K562 (cell line): ENCODE measurements around the gene NAA80. TPM values are rescaled to one million over a fixed set of nuclear protein-coding genes. Genes with fewer than 3 reads are reported as not detected.

ENCODE experiments used
- BACH1 ChIP-seq: fragments of 200-800 bp; sonication (Bioruptor generic); IDR thresholded peaks from 2 replicates; pipeline ENCODE4 v1.6.1; 2016; ENCODE audit warnings: missing genetic modification characterization, missing compliant biosample characterization
- NR2C2 ChIP-seq, 2 experiments: fragments of 200-800 bp in 1 of 2; sonication (Bioruptor generic) in 1 of 2; sonication (generic) in 1 of 2; formaldehyde crosslinking in 1 of 2; IDR thresholded peaks; 2 replicates each; pipeline versions ENCODE4 v1.6.1 to v1.8.0; 2016 to 2022; ENCODE audit warnings: mild to moderate bottlenecking in 1 of 2, missing compliant biosample characterization in 1 of 2, missing genetic modification characterization in 1 of 2, missing genetic modification reagents in 1 of 2
- NR3C1 ChIP-seq: sonication (generic); formaldehyde crosslinking; IDR thresholded peaks from 2 replicates; pipeline ENCODE4 v1.8.1; 2022; ENCODE audit warnings: missing genetic modification reagents
- SMARCC2 ChIP-seq: fragments of 450-650 bp; IDR thresholded peaks from 2 replicates; pipeline ENCODE4 v1.6.1; 2017; ENCODE audit warnings: antibody characterized with exemption, moderate library complexity, mild to moderate bottlenecking, low read depth
- STAT5B ChIP-seq: fragments of 250-450 bp; sonication (Bioruptor Pico); IDR thresholded peaks from 2 replicates; pipeline ENCODE4 v1.8.0; 2021; ENCODE audit warnings: mild to moderate bottlenecking, inconsistent platforms
- ZNF407 ChIP-seq: fragments of 450-650 bp; IDR thresholded peaks from 2 replicates; pipeline ENCODE4 v1.6.1; 2016; ENCODE audit warnings: low read depth
- ZNF444 ChIP-seq: fragments of 250-450 bp; sonication (Bioruptor Pico); IDR thresholded peaks from 2 replicates; pipeline ENCODE4 v1.4.0; 2020; ENCODE audit warnings: mild to moderate bottlenecking, moderate library complexity
- ZNF512 ChIP-seq: IDR thresholded peaks from 2 replicates; pipeline ENCODE4 v1.6.1; 2016; ENCODE audit warnings: missing genetic modification characterization, missing compliant biosample characterization
- ZNF57 ChIP-seq: fragments of 450-650 bp; formaldehyde crosslinking; IDR thresholded peaks from 2 replicates; pipeline ENCODE4 v1.4.0; 2020; ENCODE audit warnings: mild to moderate bottlenecking, moderate library complexity
- ZSCAN29 ChIP-seq: fragments of 450-650 bp; IDR thresholded peaks from 2 replicates; pipeline ENCODE4 v1.6.1; 2017
- polyA plus RNA-seq, 8 experiments: library from polyadenylated mRNA; depleted of rRNA in 4 of 8; stranded (reverse) in 5 of 8; unstranded in 3 of 8; fragments of >200 nt; fragmentation: Nextera tagmentation in 2 of 8; fragmentation: Illumina TruSeq in 1 of 8; extraction: Ambion mirVana in 2 of 8; extraction: Trizol in 1 of 8; gene quantifications; 2 replicates each; pipeline versions ENCODE4 v1.2.1 to v1.2.3, GENCODE V29; 2011 to 2014; ENCODE audit warnings: inconsistent platforms in 1 of 8, missing spikeins in 1 of 8
- total RNA-seq, 7 experiments: library from RNA; depleted of rRNA in 6 of 7; stranded (reverse); fragments of >200 nt in 6 of 7; fragmentation: Illumina TruSeq in 2 of 7; extraction: Trizol in 2 of 7; gene quantifications; 2 replicates each; pipeline versions ENCODE4 v1.2.1 to v1.2.3, GENCODE V29; 2011 to 2021; ENCODE audit warnings: low replicate concordance in 1 of 7
- TF ChIP-seq, protein P1 (sequence below): fragments of 450-650 bp; conservative IDR thresholded peaks from 2 replicates; pipeline ENCODE4 v1.6.1; 2016; ENCODE audit warnings: missing genetic modification characterization, low read depth, mild to moderate bottlenecking, missing compliant biosample characterization, moderate library complexity
- TF ChIP-seq, protein P2 (sequence below): sonication (generic); formaldehyde crosslinking; IDR thresholded peaks from 2 replicates; pipeline ENCODE4 v1.8.0; 2022; ENCODE audit warnings: missing genetic modification reagents, mild to moderate bottlenecking, borderline replicate concordance
- TF ChIP-seq, protein P3 (sequence below), 2 experiments: fragments of 200-800 bp in 1 of 2; sonication (Bioruptor generic) in 1 of 2; sonication (generic) in 1 of 2; formaldehyde crosslinking in 1 of 2; IDR thresholded peaks in 1 of 2; conservative IDR thresholded peaks in 1 of 2; 2 replicates each; pipeline versions ENCODE4 v1.5.0 to v1.6.1; 2016 to 2020; ENCODE audit warnings: missing compliant biosample characterization in 1 of 2, missing genetic modification characterization in 1 of 2, missing genetic modification reagents in 1 of 2

The NAA80 gene
- total and polyA plus RNA-seq, 9 of the 15 experiments (the other 6 are each of a cell fraction or from before 2014, with no cell fraction given) = 0.82 to 24.0 (median 8.6) TPM

- no peak for TF ChIP-seq BACH1 (tag)
- TF ChIP-seq SMARCC2 = no peak
- TF ChIP-seq STAT5B = no peak
- TF ChIP-seq ZNF57 (CRISPR knock-in tag) = no peak
- no peak; the same call in 1 of the 2 replicates for TF ChIP-seq NR3C1
- TF ChIP-seq ZNF512 = no peak
- TF ChIP-seq ZSCAN29 = no peak
- TF ChIP-seq, protein P1, sequence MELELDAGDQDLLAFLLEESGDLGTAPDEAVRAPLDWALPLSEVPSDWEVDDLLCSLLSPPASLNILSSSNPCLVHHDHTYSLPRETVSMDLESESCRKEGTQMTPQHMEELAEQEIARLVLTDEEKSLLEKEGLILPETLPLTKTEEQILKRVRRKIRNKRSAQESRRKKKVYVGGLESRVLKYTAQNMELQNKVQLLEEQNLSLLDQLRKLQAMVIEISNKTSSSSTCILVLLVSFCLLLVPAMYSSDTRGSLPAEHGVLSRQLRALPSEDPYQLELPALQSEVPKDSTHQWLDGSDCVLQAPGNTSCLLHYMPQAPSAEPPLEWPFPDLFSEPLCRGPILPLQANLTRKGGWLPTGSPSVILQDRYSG (tag) = no peak
- TF ChIP-seq, protein P2, sequence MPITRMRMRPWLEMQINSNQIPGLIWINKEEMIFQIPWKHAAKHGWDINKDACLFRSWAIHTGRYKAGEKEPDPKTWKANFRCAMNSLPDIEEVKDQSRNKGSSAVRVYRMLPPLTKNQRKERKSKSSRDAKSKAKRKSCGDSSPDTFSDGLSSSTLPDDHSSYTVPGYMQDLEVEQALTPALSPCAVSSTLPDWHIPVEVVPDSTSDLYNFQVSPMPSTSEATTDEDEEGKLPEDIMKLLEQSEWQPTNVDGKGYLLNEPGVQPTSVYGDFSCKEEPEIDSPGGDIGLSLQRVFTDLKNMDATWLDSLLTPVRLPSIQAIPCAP (CRISPR knock-in tag) = no peak
- no peak for TF ChIP-seq ZNF444
- no peak for TF ChIP-seq ZNF407
- TF ChIP-seq NR2C2 (CRISPR knock-in tag; IDR thresholded peaks at IDR 0.05) = no peak
- peak; percentile 63; the same call in 1 of the 2 replicates for TF ChIP-seq NR2C2 (tag; IDR thresholded peaks at IDR 0.05)
- TF ChIP-seq, protein P3, sequence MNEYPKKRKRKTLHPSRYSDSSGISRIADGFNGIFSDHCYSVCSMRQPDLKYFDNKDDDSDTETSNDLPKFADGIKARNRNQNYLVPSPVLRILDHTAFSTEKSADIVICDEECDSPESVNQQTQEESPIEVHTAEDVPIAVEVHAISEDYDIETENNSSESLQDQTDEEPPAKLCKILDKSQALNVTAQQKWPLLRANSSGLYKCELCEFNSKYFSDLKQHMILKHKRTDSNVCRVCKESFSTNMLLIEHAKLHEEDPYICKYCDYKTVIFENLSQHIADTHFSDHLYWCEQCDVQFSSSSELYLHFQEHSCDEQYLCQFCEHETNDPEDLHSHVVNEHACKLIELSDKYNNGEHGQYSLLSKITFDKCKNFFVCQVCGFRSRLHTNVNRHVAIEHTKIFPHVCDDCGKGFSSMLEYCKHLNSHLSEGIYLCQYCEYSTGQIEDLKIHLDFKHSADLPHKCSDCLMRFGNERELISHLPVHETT (CRISPR knock-in tag; conservative IDR thresholded peaks at IDR 0.05 in 1 of 2, IDR thresholded peaks at IDR 0.05 in 1 of 2) = peak in 1 of 2 experiments; percentile 93; a peak in 2 of 4 replicates
Observed at GRCh38 chr3:50337175-50337861, 38.1 kb upstream of the NAA80 start (continued).
